Measurements from ENCODE around the gene NTPCR. TPM values are rescaled to one million over a fixed set of nuclear protein-coding genes. Genes with fewer than 3 reads are reported as not detected.

NTPCR gene
- total RNA-seq, 1 experiment from 2014 or later, result 34.2 TPM

DNA sequence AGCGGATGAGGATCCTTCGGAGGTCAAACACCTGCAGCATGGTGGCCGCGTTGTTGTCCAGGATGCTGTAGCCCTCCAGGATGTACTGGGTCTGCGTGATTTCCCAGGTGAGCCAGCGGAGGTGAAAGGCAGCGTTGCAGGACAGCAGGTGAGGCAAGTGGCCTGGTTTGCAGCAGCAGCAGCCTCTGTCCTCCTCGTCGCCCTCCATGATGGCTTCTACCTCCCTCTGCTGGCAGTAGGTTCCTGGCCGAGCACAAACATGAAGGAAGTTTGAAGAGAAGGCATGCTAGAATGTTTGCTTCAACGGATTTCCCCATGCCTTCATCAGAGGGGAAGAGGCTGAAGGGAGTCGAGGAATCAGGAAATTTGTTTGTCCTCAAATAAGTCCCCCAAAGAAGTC lies 74.7 kb downstream of the NTPCR start:
- TF ChIP-seq, protein P1, sequence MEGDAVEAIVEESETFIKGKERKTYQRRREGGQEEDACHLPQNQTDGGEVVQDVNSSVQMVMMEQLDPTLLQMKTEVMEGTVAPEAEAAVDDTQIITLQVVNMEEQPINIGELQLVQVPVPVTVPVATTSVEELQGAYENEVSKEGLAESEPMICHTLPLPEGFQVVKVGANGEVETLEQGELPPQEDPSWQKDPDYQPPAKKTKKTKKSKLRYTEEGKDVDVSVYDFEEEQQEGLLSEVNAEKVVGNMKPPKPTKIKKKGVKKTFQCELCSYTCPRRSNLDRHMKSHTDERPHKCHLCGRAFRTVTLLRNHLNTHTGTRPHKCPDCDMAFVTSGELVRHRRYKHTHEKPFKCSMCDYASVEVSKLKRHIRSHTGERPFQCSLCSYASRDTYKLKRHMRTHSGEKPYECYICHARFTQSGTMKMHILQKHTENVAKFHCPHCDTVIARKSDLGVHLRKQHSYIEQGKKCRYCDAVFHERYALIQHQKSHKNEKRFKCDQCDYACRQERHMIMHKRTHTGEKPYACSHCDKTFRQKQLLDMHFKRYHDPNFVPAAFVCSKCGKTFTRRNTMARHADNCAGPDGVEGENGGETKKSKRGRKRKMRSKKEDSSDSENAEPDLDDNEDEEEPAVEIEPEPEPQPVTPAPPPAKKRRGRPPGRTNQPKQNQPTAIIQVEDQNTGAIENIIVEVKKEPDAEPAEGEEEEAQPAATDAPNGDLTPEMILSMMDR (IDR thresholded peaks at IDR 0.05 in 2 of 3, conservative IDR thresholded peaks at IDR 0.05 in 1 of 3; ENCODE audit: borderline replicate concordance in 1 of 3, insufficient read depth in 1 of 3, low read depth in 2 of 3, low read length in 2 of 3), result peak; percentile 28 to 46 (median 44); a peak in 5 of 6 replicates
- TF ChIP-seq CEBPB (IDR thresholded peaks at IDR 0.05; ENCODE audit: low read depth) (no peak), RAD21 (IDR thresholded peaks at IDR 0.05; ENCODE audit: low read depth) (peak; percentile 60), FOSL1 (IDR thresholded peaks at IDR 0.05; ENCODE audit: low read depth) (no peak), ZFX (IDR thresholded peaks at IDR 0.05) (no peak)
- TF ChIP-seq, protein P2, sequence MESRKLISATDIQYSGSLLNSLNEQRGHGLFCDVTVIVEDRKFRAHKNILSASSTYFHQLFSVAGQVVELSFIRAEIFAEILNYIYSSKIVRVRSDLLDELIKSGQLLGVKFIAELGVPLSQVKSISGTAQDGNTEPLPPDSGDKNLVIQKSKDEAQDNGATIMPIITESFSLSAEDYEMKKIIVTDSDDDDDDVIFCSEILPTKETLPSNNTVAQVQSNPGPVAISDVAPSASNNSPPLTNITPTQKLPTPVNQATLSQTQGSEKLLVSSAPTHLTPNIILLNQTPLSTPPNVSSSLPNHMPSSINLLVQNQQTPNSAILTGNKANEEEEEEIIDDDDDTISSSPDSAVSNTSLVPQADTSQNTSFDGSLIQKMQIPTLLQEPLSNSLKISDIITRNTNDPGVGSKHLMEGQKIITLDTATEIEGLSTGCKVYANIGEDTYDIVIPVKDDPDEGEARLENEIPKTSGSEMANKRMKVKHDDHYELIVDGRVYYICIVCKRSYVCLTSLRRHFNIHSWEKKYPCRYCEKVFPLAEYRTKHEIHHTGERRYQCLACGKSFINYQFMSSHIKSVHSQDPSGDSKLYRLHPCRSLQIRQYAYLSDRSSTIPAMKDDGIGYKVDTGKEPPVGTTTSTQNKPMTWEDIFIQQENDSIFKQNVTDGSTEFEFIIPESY (IDR thresholded peaks at IDR 0.05; ENCODE audit: extremely low read depth, insufficient replicate concordance, low read length), result no peak

More for the DNA sequence above, 74.7 kb downstream of the NTPCR start:
- no peaks in the 10 kb centered on the region for H3K79me2 ChIP-seq (ENCODE audit: insufficient read depth, low read length)
- no peaks in the 10 kb centered on the region for H4K20me1 ChIP-seq (ENCODE audit: insufficient read depth)
- intact Hi-C loops (cut with micrococcal nuclease), result loop anchor here (2.0 kb wide), 1 partner anchor 390 kb away; no protein-coding TSS in a partner anchor
- H3K4me1 ChIP-seq (ENCODE audit: control insufficient read depth in 1 of 2, insufficient read depth in 2 of 2, low read length in 2 of 2), result peaks cover 0 to 3% of the 10 kb centered on the region in 2 experiments; a peak in 1 of 4 replicates
- H3K27ac ChIP-seq (ENCODE audit: low read depth, low read length), result no peak overlapping the region
- H3K9ac ChIP-seq (ENCODE audit: low read length), result no peak overlapping the region
- DNase-seq (ENCODE audit: low read depth, low spot score), result no peak
- ChIA-PET CTCF (interaction anchor here (1.2 kb wide), 1 partner anchor 391 kb away, joined by 3 read pairs; no protein-coding TSS in a partner anchor), RAD21 (ENCODE audit: low non-redundant PET in 1 of 2, low total read pairs in 2 of 2, uncharacterized antibody in 2 of 2, unreplicated experiment in 2 of 2) (interaction anchor here in 1 of 2 experiments (0.6 kb wide), 1 partner anchor 852 kb away, joined by 4 read pairs; no protein-coding TSS in a partner anchor), POLR2A (no interaction called here)
- H3K9me3 ChIP-seq (ENCODE audit: control insufficient read depth in 1 of 2, insufficient read depth in 1 of 2, low read depth in 1 of 2, low read length in 2 of 2), result no peaks in the 10 kb centered on the region
- peak; percentile 63 for ATAC-seq
- no peak overlapping the region for H3K4me3 ChIP-seq (replicated peaks in 1 of 2; ENCODE audit: low read depth in 1 of 2, low read length in 2 of 2)
- H3K27me3 ChIP-seq (ENCODE audit: insufficient read depth, low read length), result no peaks in the 10 kb centered on the region
- no peaks in the 10 kb centered on the region for H3K9me2 ChIP-seq (ENCODE audit: insufficient read depth)
- no peak overlapping the region for H3K4me2 ChIP-seq (ENCODE audit: low read length)
- BruUV-seq (replicated peaks), result no TSS peak
- no peak overlapping the region for H2AFZ ChIP-seq (ENCODE audit: low read depth, low read length, poor library complexity, severe bottlenecking)
- no peaks in the 10 kb centered on the region for H3K36me3 ChIP-seq (ENCODE audit: control insufficient read depth in 1 of 2, insufficient read depth in 2 of 2, low read length in 2 of 2)

Data from HCT116 (cell line).